CD4-positive, alpha-beta T cell treated with Interferon gamma for 1 hour (primary cell): ENCODE results near the gene SPRR1B.
"Not testable (repeated sequence)": the region's sequence is repeated elsewhere in the genome, so short reads cannot be mapped to it uniquely, and the experiment has no call there.

Experiments
- DNase-seq: peaks from one replicate; pipeline ENCODE4 v3.0.0-alpha.2; 2020

Gene SPRR1B

GRCh38 chr1:153030895-153031294, at the start of gene SPRR1B:
TSS of gene SPRR1B (plus strand) at chr1:153031203. CDS start at chr1:153032346, 1,143 bp downstream.
- DNase-seq, result no peak

DNA sequence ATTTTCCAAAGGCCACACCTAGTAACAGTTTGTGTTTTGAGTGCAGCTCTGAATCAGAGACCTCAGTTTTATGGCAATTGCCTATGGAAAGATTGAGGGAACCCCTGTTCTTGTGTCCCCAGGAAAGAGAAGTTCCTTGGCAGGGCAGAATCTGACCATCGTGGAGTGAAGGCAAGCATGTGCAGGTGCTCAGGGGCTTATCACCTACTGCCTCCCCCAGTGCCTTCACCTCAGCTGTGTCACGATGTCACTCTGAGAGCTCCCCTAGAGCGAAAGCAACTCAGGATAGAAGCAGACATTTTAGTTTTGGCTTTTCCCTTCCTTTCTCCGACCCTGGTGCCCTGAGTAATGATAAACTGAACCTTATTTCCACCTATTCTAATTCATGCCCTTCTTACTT, 48.9 kb upstream of the SPRR1B start:
- no peak for DNase-seq

DNA sequence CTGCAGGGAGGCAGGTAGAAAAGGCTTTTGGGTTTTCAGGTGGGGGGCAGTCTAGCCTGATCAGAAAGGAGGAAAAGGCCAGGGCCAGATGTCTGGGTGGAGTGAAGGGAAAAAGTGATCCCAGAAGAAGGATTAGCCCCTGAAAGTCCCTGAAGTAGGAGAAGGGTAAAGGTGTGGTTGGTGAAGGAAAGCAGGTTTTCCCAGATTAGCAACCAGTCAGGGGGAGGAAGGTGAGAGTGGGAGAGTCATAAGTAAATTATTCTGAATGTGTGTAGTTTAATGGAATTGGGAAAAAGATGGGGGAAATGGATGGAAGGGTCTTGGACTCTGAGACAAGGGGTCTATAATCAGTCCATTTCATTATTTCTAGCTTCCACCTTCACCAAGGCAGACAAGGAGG, 47.8 kb upstream of the SPRR1B start:
- no peak for DNase-seq

DNA sequence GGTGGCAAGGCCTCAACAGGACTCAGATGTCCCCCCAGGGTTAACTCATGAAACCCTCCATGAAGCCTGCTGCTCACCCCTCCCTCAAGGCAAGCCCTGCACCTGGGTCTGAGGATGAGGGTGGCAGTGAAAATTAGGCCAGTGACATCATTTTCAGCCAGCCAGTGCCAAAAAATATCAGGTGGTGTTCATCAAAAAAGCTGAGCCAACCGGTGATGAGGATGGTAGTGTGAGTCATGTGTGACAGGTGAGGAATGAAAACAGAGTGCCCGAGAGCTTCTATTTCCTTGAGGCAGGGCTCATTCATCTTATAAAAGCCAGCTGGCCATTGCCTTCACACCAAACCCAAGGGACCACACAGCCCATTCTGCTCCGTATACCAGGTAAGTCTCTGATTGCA, 47.3 kb upstream of the SPRR1B start, which contains the start of gene SPRR1A:
Gene SPRR1A, plus strand, starts transcription at position 339 of the 400 bp plus-strand sequence. CDS start 1,150 bp downstream, outside the sequence.
- DNase-seq, result no peak

- no peak for DNase-seq
Observed at GRCh38 chr1:152986578-152986977, 44.4 kb upstream of the SPRR1B start.

DNA sequence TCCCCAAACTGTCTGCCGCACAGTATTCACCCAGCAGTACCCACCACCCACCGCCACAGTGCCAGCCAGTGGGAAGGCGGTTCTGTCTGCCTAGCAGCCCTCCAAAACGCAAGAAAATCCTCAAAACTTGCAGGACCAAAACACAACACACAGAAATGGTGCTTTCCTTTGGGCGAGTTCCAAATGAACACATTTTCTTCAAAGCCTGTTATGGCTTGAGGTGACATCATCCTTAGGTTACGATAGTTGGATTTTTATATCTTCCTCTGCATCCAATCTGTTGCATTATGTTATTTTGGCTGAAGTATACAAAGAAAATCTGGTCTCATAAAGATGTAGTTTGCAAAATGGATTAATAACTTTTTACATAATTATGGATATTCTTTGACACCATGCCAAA, 37.8 kb upstream of the SPRR1B start:
- no peak for DNase-seq

DNA sequence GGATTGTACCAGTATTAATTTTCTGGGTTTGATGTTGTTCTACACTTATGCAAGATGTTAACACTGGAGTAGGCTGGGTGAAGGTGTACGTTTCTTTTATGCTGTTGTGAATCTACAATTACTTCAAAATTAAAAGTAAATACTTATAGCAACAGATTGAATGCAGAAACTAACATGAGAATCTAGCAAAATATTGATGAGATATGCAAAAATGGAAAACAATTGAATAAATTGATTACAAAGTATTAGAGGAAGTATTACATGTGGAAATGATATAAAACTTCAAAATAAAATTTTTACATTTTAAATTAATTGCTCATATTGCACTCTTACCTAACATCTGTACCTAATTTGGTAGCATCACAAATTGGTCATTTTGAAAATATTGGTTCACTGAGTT, 35.2 kb upstream of the SPRR1B start:
- DNase-seq, result no peak

DNA sequence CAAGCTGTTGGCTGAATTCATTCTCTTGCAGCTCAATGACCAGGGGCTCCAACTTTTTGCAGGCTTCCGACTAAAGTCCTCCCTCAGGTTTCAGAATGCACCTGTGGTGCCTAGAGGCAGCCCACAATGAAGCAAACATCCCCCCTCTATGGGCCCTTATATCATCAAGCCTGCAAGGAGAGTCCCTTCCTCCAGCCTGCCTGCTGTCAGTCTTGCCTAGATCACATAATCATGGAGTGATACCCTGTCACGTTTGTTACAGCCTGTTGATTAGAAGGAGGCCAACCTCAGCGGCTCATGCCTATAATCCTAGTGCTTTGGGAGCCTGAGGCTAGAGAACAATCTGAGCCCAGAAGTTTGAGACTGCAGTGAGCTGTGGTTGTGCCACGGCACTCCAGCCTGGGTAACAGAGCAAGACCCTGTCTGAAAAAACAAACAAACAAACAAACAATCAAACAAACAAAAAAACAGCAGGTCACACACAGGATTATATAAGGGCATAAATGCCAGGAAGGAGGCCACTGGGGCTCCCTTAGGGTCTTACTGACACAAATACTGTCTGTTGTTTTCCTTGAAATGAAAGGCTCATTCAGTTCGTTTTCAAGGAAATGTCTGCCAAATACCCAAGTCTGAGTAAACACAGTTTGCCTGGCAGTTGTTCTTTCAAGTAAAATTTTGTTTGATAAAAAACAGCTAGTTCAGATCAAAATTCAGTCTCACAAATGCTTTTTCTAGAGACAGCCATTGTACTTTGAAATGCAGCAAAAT, 34.2 kb upstream of the SPRR1B start:
- DNase-seq, result no peak

GRCh38 chr1:152997901-152998300, 33.1 kb upstream of the SPRR1B start:
- no peak for DNase-seq

- DNase-seq, result no peak
Observed at GRCh38 chr1:152998476-152998875, 32.5 kb upstream of the SPRR1B start.

GRCh38 chr1:152999818-153000217, 31.2 kb upstream of the SPRR1B start:
- DNase-seq, result no peak

DNA sequence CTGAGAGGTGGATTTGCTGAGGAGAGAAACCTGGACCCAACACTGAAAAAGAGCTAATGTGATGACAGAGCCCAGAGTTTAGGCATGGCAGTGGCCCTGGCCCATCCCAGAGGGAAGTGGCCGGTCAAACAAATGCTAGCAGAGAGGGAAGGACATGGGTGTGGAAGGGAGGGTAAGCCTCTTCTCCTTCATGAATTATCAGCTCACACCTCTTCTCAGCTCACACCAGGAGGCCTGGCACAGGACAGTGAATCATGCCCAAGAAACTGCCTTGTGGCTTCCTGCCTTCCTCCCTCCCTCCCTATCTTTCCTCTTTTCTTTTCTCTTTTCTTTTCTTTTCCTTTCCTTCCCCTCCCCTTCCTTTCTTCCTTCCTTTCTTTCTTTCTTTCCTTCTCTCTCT, 30.7 kb upstream of the SPRR1B start:
- DNase-seq, result no peak

GRCh38 chr1:153001382-153001781, 29.6 kb upstream of the SPRR1B start, which contains the start of gene SPRR3:
TSS of gene SPRR3 (plus strand) at chr1:153001749. CDS start at chr1:153003021, 1,272 bp downstream.
- DNase-seq, result no peak

DNA sequence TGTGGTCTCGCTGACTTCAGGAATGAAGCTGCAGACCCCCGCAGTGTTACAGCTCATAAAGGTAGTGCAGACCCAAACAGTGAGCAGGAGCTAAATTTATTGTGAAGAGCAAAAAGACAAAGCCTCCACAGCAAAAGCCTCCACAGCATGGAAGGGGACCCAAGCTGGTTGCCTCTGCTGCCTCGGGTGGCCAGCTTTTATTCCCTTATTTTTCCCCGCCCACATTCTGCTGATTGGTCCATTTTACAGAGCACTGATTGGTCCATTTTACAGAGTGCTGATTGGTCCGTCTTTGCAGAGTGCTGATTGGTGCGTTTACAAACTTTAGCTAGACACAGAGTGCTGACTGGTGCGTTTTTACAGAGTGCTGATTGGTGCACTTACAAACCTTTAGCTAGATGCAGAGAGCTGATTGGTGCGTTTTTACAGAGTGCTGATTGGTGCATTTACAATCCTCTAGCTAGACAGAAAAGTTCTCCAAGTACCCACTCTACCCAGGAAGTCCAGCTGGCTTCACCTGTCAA, 19.7 kb upstream of the SPRR1B start:
- not testable (repeated sequence) for DNase-seq

DNA sequence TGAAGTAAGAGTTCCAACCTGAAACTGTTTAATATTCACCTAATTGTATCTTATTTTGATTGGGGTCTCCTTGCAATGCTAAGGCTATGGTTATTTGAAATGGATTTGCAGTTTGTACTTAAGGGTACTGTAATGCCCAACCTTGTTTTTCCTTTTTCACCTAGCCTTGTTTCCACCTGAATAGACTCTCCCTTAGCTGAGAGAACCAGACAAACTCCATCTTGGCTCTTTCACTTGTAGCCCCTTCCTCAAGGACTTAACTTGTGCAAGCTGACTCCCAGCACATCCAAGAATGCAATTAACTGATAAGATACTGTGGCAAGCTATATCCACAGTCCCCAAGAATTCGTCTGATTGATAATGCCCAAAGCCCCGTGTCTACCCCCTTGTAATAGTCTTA, 9.2 kb upstream of the SPRR1B start:
- DNase-seq, result not testable (repeated sequence)

DNA sequence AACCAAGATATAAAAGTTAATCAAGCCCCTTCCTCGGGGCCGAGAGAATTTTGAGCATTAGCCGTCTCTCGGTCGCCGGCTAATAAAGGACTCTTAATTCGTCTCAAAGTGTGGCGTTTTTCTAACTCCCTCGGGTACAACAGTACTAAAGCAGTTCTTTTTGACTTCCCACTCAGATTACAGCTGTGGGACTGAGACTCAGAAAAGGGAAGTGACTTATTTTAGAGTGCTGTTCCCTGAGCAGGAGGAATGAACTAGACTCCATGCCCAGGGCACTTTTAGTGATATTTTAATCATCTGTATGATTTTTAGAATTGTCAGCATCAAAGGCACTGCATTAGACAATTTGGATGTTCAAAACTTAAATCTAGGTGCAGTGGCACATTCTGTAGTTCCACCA, 8.7 kb upstream of the SPRR1B start:
- not testable (repeated sequence) for DNase-seq

GRCh38 chr1:153023109-153023508, 7.9 kb upstream of the SPRR1B start:
- no peak for DNase-seq

DNA sequence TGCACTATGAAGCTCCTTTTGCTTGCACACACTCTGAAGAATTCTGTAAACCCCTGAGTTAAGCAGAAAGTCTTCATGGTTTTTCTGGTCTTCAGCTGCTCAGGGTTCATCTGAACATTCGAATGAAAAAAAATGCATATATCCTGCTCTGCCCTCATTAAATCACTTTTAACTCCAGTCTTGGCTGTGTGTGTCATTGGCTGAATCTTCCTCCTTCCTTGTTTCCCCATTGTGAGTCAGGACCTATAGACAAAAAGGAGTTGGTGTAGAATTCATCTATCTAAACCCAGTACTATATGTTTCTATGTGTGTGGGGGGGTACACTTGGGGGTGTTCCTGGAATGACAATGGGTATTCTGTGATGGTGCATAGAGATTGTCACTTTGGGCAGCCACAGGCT, 6.6 kb upstream of the SPRR1B start:
- DNase-seq, result no peak

- DNase-seq, result no peak
Observed at GRCh38 chr1:153025797-153026196, 5.2 kb upstream of the SPRR1B start.

GRCh38 chr1:153028766-153029165, 2.2 kb upstream of the SPRR1B start:
- DNase-seq, result no peak

DNA sequence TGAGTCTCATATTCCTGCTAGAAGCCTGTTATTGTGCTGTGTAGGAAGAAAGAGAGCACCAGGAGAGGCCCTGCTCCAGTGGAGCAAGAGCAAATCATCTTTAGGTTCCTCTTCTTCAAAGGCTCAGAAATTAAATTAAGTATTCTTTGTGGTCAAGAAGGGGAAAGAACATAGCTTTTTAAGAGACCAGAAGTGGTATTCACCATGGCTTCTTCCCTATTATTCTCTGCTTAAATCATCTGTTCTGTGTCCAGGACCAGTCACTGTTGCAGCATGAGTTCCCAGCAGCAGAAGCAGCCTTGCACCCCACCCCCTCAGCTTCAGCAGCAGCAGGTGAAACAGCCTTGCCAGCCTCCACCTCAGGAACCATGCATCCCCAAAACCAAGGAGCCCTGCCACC, 1.1 kb downstream of the SPRR1B start:
- DNase-seq, result no peak

DNA sequence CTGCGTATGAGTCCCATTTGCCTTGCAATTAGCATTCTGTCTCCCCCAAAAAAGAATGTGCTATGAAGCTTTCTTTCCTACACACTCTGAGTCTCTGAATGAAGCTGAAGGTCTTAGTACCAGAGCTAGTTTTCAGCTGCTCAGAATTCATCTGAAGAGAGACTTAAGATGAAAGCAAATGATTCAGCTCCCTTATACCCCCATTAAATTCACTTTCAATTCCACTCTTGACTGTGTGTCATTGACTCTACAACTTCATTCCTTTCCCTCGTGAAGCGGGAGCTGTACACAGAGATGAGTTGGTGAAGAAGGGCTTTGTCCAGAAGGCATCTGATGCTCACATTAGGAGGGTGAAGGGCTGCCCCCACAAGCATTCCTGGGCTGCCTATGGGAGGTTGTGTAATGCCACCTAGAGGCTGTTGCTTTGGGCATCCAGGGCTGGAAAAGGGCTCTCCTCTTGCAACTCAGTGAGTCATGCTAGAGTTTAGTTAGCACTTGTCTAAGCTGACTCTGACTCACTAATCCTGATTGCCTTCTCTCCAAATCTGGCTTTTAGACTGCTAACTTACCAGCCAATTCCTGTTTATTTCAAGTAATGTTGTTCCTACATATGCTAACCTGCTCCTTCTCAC, 1.8 kb downstream of the SPRR1B start:
- no peak for DNase-seq

- DNase-seq, result no peak
Observed at GRCh38 chr1:153035211-153035610, 4.2 kb downstream of the SPRR1B start.

- no peak for DNase-seq
Observed at GRCh38 chr1:153040950-153041631, 10.1 kb downstream of the SPRR1B start, which contains the start of gene SPRR2D. TSS of gene SPRR2D (minus strand) at chr1:153041120. CDS start at chr1:153040346, 774 bp downstream.
